HG02973 (cell line): ENCODE measurements around the gene EFHC1.

Experiments
- ATAC-seq: cut with Tn5 transposase; IDR thresholded peaks from one replicate; pipeline ENCODE4 v1.9.1; 2021; ENCODE audit warnings: moderate library complexity; ENCODE audit not compliant: unreplicated experiment

The EFHC1 gene

GRCh38 chr6:52551483-52552277 lies 131.5 kb downstream of the EFHC1 start:
- ATAC-seq = no peak

- peak; percentile 96 for ATAC-seq
Measured at GRCh38 chr6:52552278-52552643, 132.1 kb downstream of the EFHC1 start.

- no peak for ATAC-seq
Measured at GRCh38 chr6:52553158-52553557, 133.0 kb downstream of the EFHC1 start.

- no peak for ATAC-seq
Measured at GRCh38 chr6:52553719-52554118, 133.6 kb downstream of the EFHC1 start.

GRCh38 chr6:52554684-52555280 lies 134.6 kb downstream of the EFHC1 start:
- ATAC-seq = no peak

- no peak for ATAC-seq
Measured at GRCh38 chr6:52555518-52556233, 135.5 kb downstream of the EFHC1 start.

- ATAC-seq = no peak
Measured at GRCh38 chr6:52557389-52558265, 137.5 kb downstream of the EFHC1 start.

- no peak for ATAC-seq
Measured at GRCh38 chr6:52558266-52559000, 138.3 kb downstream of the EFHC1 start.

- ATAC-seq = no peak
Measured at GRCh38 chr6:52560462-52560861, 140.3 kb downstream of the EFHC1 start.

- no peak for ATAC-seq
Measured at GRCh38 chr6:52562911-52563310, 142.8 kb downstream of the EFHC1 start.

- ATAC-seq = no peak
Measured at GRCh38 chr6:52564856-52565255, 144.7 kb downstream of the EFHC1 start.

- no peak for ATAC-seq
Measured at GRCh38 chr6:52566201-52566600, 146.1 kb downstream of the EFHC1 start.

- ATAC-seq = no peak
Measured at GRCh38 chr6:52566853-52567279, 146.7 kb downstream of the EFHC1 start.

GRCh38 chr6:52568320-52568719 lies 148.2 kb downstream of the EFHC1 start:
- no peak for ATAC-seq

- ATAC-seq = no peak
Measured at GRCh38 chr6:52570291-52570700, 150.2 kb downstream of the EFHC1 start.

GRCh38 chr6:52571099-52571755 lies 151.1 kb downstream of the EFHC1 start:
- no peak for ATAC-seq

- ATAC-seq = no peak
Measured at GRCh38 chr6:52572536-52572935, 152.4 kb downstream of the EFHC1 start.

- no peak for ATAC-seq
Measured at GRCh38 chr6:52573295-52573694, 153.2 kb downstream of the EFHC1 start.
